H1 (cell line): ENCODE measurements around the gene CD300E. TPM values are rescaled to one million over a fixed set of nuclear protein-coding genes. Genes with fewer than 3 reads are reported as not detected.

Source experiments
- CTCF ChIA-PET: fragments of 300-600 bp; sonication (Branson Sonifier 250); formaldehyde crosslinking; loops from one replicate; lab custom pipeline; 2021; ENCODE audit not compliant: partially characterized antibody; lab: Charles Lee
- POLR2A ChIA-PET: fragments of 300-600 bp; sonication (Branson Sonifier 250); formaldehyde crosslinking; loops from one replicate; lab custom pipeline; 2021; ENCODE audit warnings: inconsistent platforms; ENCODE audit not compliant: partially characterized antibody; lab: Charles Lee
- DNase-seq, 2 experiments: peaks; one replicate each; pipeline versions ENCODE4 v3.0.0 to v3.0.0-alpha.2; 2010 to 2022; ENCODE audit warnings: low spot score in 2 of 2, low read depth in 1 of 2, mixed read lengths in 1 of 2
- FAIRE-seq: peaks from 2 replicates; lab custom pipeline; 2011; peaks lifted over from hg19 to GRCh38; lab: Jason Lieb, UNC
- H2AFZ ChIP-seq: 2 replicates; pipeline ENCODE4 v1.8.1; 2012; ENCODE audit warnings: low read length, inconsistent platforms
- H2AK5ac ChIP-seq: 2 replicates; pipeline ENCODE4 v1.6.1; 2013; ENCODE audit warnings: low read depth, low read length
- H2BK120ac ChIP-seq: replicated peaks from 2 replicates; pipeline ENCODE3; 2013; ENCODE audit warnings: low read depth, low read length, inconsistent platforms
- H2BK12ac ChIP-seq: 2 replicates; pipeline ENCODE4 v1.6.1; 2013; ENCODE audit warnings: low read depth, low read length
- H2BK15ac ChIP-seq: 2 replicates; pipeline ENCODE4 v1.6.1; 2013; ENCODE audit warnings: low read length
- H2BK20ac ChIP-seq: 2 replicates; pipeline ENCODE4 v1.6.1; 2013; ENCODE audit warnings: low read length
- H2BK5ac ChIP-seq: 2 replicates; pipeline ENCODE4 v1.6.1; 2013; ENCODE audit warnings: low read depth, low read length
- H3K14ac ChIP-seq: 2 replicates; pipeline ENCODE4 v1.6.1; 2013; ENCODE audit warnings: inconsistent platforms; ENCODE audit not compliant: insufficient read length
- H3K18ac ChIP-seq: 2 replicates; pipeline ENCODE4 v1.6.1; 2013; ENCODE audit warnings: low read length; ENCODE audit errors: extremely low read depth
- H3K23ac ChIP-seq: 2 replicates; pipeline ENCODE4 v1.6.1; 2013; ENCODE audit warnings: inconsistent platforms; ENCODE audit not compliant: insufficient read length
- H3K23me2 ChIP-seq: 2 replicates; pipeline ENCODE4 v1.6.1; 2013; ENCODE audit warnings: low read depth, low read length
- H3K27ac ChIP-seq: 2 replicates; pipeline ENCODE4 v1.6.1; 2011; ENCODE audit warnings: low read depth, low read length, inconsistent platforms
- H3K27me3 ChIP-seq, 4 experiments: replicated peaks in 1 of 4; 1 replicate in 1 of 4; 2 replicates in 3 of 4; pipeline versions ENCODE4 v1.6.1 to v1.8.1; 2011 to 2013; ENCODE audit warnings: low read length in 3 of 4, mild to moderate bottlenecking in 3 of 4, inconsistent platforms in 2 of 4, mixed read lengths in 2 of 4, moderate library complexity in 1 of 4; ENCODE audit not compliant: control insufficient read depth in 3 of 4, insufficient read depth in 3 of 4; ENCODE audit errors: extremely low read depth in 1 of 4
- H3K36me3 ChIP-seq, 4 experiments: 2 replicates each; pipeline versions ENCODE4 v1.6.1 to v1.8.1; 2011 to 2013; ENCODE audit warnings: mild to moderate bottlenecking in 4 of 4, low read length in 3 of 4, moderate library complexity in 2 of 4, control low read depth in 1 of 4, inconsistent platforms in 1 of 4; ENCODE audit not compliant: insufficient read depth in 4 of 4, control insufficient read depth in 2 of 4
- H3K4ac ChIP-seq: replicated peaks from 2 replicates; pipeline ENCODE3; 2013; ENCODE audit warnings: low read length, low read depth, mixed read lengths, inconsistent platforms; ENCODE audit not compliant: insufficient read length
- H3K4me1 ChIP-seq, 4 experiments: replicated peaks in 1 of 4; 1 replicate in 1 of 4; 2 replicates in 3 of 4; pipeline versions ENCODE4 v1.6.1 to v1.8.1; 2011 to 2013; ENCODE audit warnings: low read length in 3 of 4, inconsistent platforms in 2 of 4, mixed read lengths in 1 of 4; ENCODE audit not compliant: insufficient read depth in 4 of 4, control insufficient read depth in 3 of 4
- H3K4me2 ChIP-seq, 2 experiments: 2 replicates each; pipeline versions ENCODE4 v1.6.1 to v1.8.1; 2011 to 2013; ENCODE audit warnings: low read depth in 2 of 2, low read length in 2 of 2, control low read depth in 1 of 2, inconsistent platforms in 1 of 2, mild to moderate bottlenecking in 1 of 2; ENCODE audit not compliant: insufficient read depth in 1 of 2
- H3K4me3 ChIP-seq, 4 experiments: fragments of 200-600, 300-600 bp in 1 of 4; sonication (generic), shearing (Covaris generic), sonication (Bioruptor Twin) in 1 of 4; 2 replicates each; pipeline versions ENCODE4 v1.5.1 to v1.8.1; 2011 to 2016; ENCODE audit warnings: low read length in 4 of 4, low read depth in 3 of 4, control low read depth in 2 of 4, inconsistent platforms in 2 of 4, mild to moderate bottlenecking in 2 of 4, mixed read lengths in 1 of 4, moderate library complexity in 1 of 4; ENCODE audit not compliant: insufficient read depth in 2 of 4; ENCODE audit errors: extremely low read depth in 1 of 4
- H3K56ac ChIP-seq: replicated peaks from 2 replicates; pipeline ENCODE3; 2013; ENCODE audit warnings: low read depth, mild to moderate bottlenecking, mixed read lengths, low read length, inconsistent platforms; ENCODE audit not compliant: insufficient read length
- H3K79me1 ChIP-seq: 2 replicates; pipeline ENCODE4 v1.6.1; 2013; ENCODE audit warnings: low read depth, low read length, control low read depth
- H3K79me2 ChIP-seq, 2 experiments: 2 replicates each; pipeline versions ENCODE4 v1.6.1 to v1.8.1; 2012 to 2013; ENCODE audit warnings: low read length in 2 of 2, mild to moderate bottlenecking in 2 of 2, inconsistent platforms in 1 of 2; ENCODE audit not compliant: insufficient read depth in 2 of 2, control insufficient read depth in 1 of 2
- H3K9ac ChIP-seq, 4 experiments: replicated peaks in 1 of 4; 1 replicate in 1 of 4; 2 replicates in 3 of 4; pipeline versions ENCODE4 v1.6.1 to v1.8.1; 2011 to 2013; ENCODE audit warnings: low read depth in 3 of 4, low read length in 3 of 4, control low read depth in 2 of 4, mild to moderate bottlenecking in 2 of 4, moderate library complexity in 2 of 4, inconsistent platforms in 1 of 4; ENCODE audit errors: extremely low read depth in 1 of 4
- H3K9me3 ChIP-seq, 2 experiments: 2 replicates each; pipeline versions ENCODE4 v1.6.1 to v1.8.1; 2012 to 2013; ENCODE audit warnings: mild to moderate bottlenecking in 2 of 2, moderate library complexity in 2 of 2, control low read depth in 1 of 2, inconsistent platforms in 1 of 2, low read depth in 1 of 2, low read length in 1 of 2, mixed read lengths in 1 of 2; ENCODE audit not compliant: insufficient read depth in 2 of 2
- H4K20me1 ChIP-seq, 2 experiments: replicated peaks in 1 of 2; 2 replicates each; pipeline versions ENCODE3 to v1.8.1; 2011 to 2013; ENCODE audit warnings: inconsistent platforms in 2 of 2, low read length in 2 of 2, mild to moderate bottlenecking in 1 of 2; ENCODE audit not compliant: insufficient read depth in 2 of 2, control insufficient read depth in 1 of 2
- H4K5ac ChIP-seq: 2 replicates; pipeline ENCODE4 v1.6.1; 2013; ENCODE audit warnings: low read length, low read depth, mixed read lengths, inconsistent platforms; ENCODE audit not compliant: insufficient read length
- H4K8ac ChIP-seq: 2 replicates; pipeline ENCODE4 v1.8.0; 2013; ENCODE audit warnings: mild to moderate bottlenecking, moderate library complexity, low read length, inconsistent platforms; ENCODE audit not compliant: insufficient read depth; ENCODE audit errors: extremely low read depth
- H4K91ac ChIP-seq: replicated peaks from 2 replicates; pipeline ENCODE3; 2013; ENCODE audit warnings: low read length, mixed read lengths, inconsistent platforms; ENCODE audit not compliant: insufficient read length
- CHD2 ChIP-seq: IDR thresholded peaks from 2 replicates; pipeline ENCODE4 v1.6.1; 2012; ENCODE audit warnings: low read length, improper control_type of control experiment
- E2F6 ChIP-seq: IDR thresholded peaks from 2 replicates; pipeline ENCODE4 v1.6.1; 2012; ENCODE audit warnings: inconsistent platforms
- EGR1 ChIP-seq: IDR thresholded peaks from 2 replicates; pipeline ENCODE4 v1.6.1; 2011; ENCODE audit warnings: low read depth, low read length, borderline replicate concordance
- GABPA ChIP-seq: IDR thresholded peaks from 2 replicates; pipeline ENCODE4 v1.6.1; 2011; ENCODE audit warnings: mild to moderate bottlenecking, low read length, moderate library complexity, borderline replicate concordance; ENCODE audit not compliant: insufficient read depth
- HDAC2 ChIP-seq, 2 experiments: fragments of 300-600 bp in 1 of 2; sonication (generic) in 1 of 2; IDR thresholded peaks; 2 replicates each; pipeline ENCODE4 v1.6.1; 2011 to 2012; ENCODE audit warnings: low read depth in 2 of 2, low read length in 2 of 2, mild to moderate bottlenecking in 2 of 2, moderate library complexity in 2 of 2, borderline replicate concordance in 1 of 2, inconsistent platforms in 1 of 2
- MAFK ChIP-seq: IDR thresholded peaks from 2 replicates; pipeline ENCODE4 v1.6.1; 2012; ENCODE audit warnings: low read depth, mild to moderate bottlenecking, improper control_type of control experiment, low read length
- MAX ChIP-seq: IDR thresholded peaks from 2 replicates; pipeline ENCODE4 v1.6.1; 2012; ENCODE audit warnings: inconsistent platforms
- SAP30 ChIP-seq: fragments of 300-600 bp; sonication (generic); IDR thresholded peaks from 2 replicates; pipeline ENCODE4 v1.7.1; 2012; ENCODE audit warnings: low read length, moderate library complexity, mild to moderate bottlenecking, inconsistent platforms; ENCODE audit not compliant: insufficient read depth, insufficient replicate concordance
- SIN3A ChIP-seq, 2 experiments: IDR thresholded peaks in 1 of 2; conservative IDR thresholded peaks in 1 of 2; 2 replicates each; pipeline ENCODE4 v1.6.1; 2011 to 2012; ENCODE audit warnings: low read length in 2 of 2, improper control_type of control experiment in 1 of 2, low read depth in 1 of 2, mild to moderate bottlenecking in 1 of 2
- SP4 ChIP-seq: IDR thresholded peaks from 2 replicates; pipeline ENCODE4 v1.6.1; 2012; ENCODE audit warnings: low read length, inconsistent platforms
- WGBS, 2 experiments: shearing (Covaris generic) in 1 of 2; methylation state at CpG; one replicate each; pipeline versions ENCODE4 v1.1.6 to v1.1.7; 2013 to 2015; ENCODE audit warnings: low lambda C conversion rate in 2 of 2, mixed read lengths in 2 of 2, inconsistent platforms in 1 of 2, low coverage in 1 of 2, missing lambda C conversion rate in 1 of 2; ENCODE audit not compliant: insufficient replicate concordance in 2 of 2, insufficient coverage in 1 of 2, insufficient read length in 1 of 2; ENCODE audit errors: extremely low coverage in 1 of 2, missing lambda C conversion rate in 1 of 2; 5-methylcytosine and 5-hydroxymethylcytosine counted together
- polyA plus RNA-seq, 7 experiments: library from polyadenylated mRNA; depleted of rRNA in 3 of 7; stranded (reverse) in 5 of 7; unstranded in 2 of 7; fragments of >200 nt in 5 of 7; fragments of 200-250 nt in 2 of 7; gene quantifications; 1 replicate in 5 of 7; 2 replicates in 1 of 7; 4 replicates in 1 of 7; pipeline versions ENCODE4 v1.2.1 to v1.2.3, GENCODE V29; 2011 to 2013; ENCODE audit warnings: missing spikeins in 2 of 7, mixed read lengths in 2 of 7
- total RNA-seq: library from RNA; stranded (reverse); fragmentation: NEBNext Ultra II Directional; extraction: Animal tissue kit (Norgen Biotek cat#: 25700); gene quantifications from 2 replicates; pipeline ENCODE4 v1.2.1, GENCODE V29; 2021

CD300E gene
- total and polyA plus RNA-seq, 2 of the 8 experiments (the other 6 are each of a cell fraction or from before 2014, with no cell fraction given): not detected

GRCh38 chr17:74671031-74671771 is 47.7 kb upstream of the CD300E start:
- no peaks in the 10 kb centered on the region for H3K79me1 ChIP-seq
- peak; percentile 57 for FAIRE-seq
- TF ChIP-seq E2F6: peak; percentile 55; the same call in 1 of the 2 replicates
- TF ChIP-seq SIN3A (conservative IDR thresholded peaks at IDR 0.05 in 1 of 2, IDR thresholded peaks at IDR 0.05 in 1 of 2; ENCODE audit: low read depth in 1 of 2, low read length in 2 of 2): peak; percentile 100
- TF ChIP-seq GABPA: peak; percentile 82; the same call in 1 of the 2 replicates
- TF ChIP-seq SAP30: peak; percentile 91
- TF ChIP-seq SP4: peak; percentile 77
- no peak for TF ChIP-seq MAFK
- TF ChIP-seq HDAC2 (IDR thresholded peaks at IDR 0.05; ENCODE audit: borderline replicate concordance in 1 of 2, low read depth in 2 of 2, low read length in 2 of 2): peak; percentile 78 to 99; a peak in 3 of 4 replicates
- peak; percentile 56 for TF ChIP-seq CHD2
- peak; percentile 99 for TF ChIP-seq MAX
- no peak for TF ChIP-seq EGR1

More at GRCh38 chr17:74671031-74671771, 47.7 kb upstream of the CD300E start:
- Histone ChIP-seq H3K27ac (no peak overlapping the region), H2BK12ac (no peak overlapping the region), H3K4me2 (peak overlapping the region; percentile 28 to 65), H4K5ac (no peak overlapping the region), H3K4ac (no peak overlapping the region), H3K23ac (no peak overlapping the region), H3K23me2 (no peaks in the 10 kb centered on the region), H2BK5ac (no peak overlapping the region), H3K4me3 (peak overlapping the region in 2 of 4 experiments; percentile 11 to 32; a peak in 2 of 8 replicates), H3K79me2 (no peaks in the 10 kb centered on the region), H4K91ac (no peak overlapping the region), H3K27me3 (peaks cover 10 to 53% (median 35%) of the 10 kb centered on the region in 4 experiments), H2BK15ac (no peak overlapping the region), H3K9ac (no peak overlapping the region), H3K18ac (no peak overlapping the region), H4K20me1 (peaks cover 0 to 7% of the 10 kb centered on the region in 2 experiments), H3K14ac (no peak overlapping the region), H2BK120ac (no peak overlapping the region), H4K8ac (no peak overlapping the region; the same call in 1 of the 2 replicates), H3K9me3 (no peaks in the 10 kb centered on the region), H2BK20ac (no peak overlapping the region), H3K4me1 (no peaks in the 10 kb centered on the region; a peak in 1 of 7 replicates), H2AFZ (no peak overlapping the region), H2AK5ac (no peak overlapping the region), H3K36me3 (no peaks in the 10 kb centered on the region), H3K56ac (no peak overlapping the region)
- WGBS, 2 experiments: 11% methylated on average over 57 of the region's 57 CpGs; no CpG with 5 or more reads in 1 of the 2 experiments
- ChIA-PET POLR2A (interaction anchor here (0.6 to 1.2 kb wide), 4 partner anchors 10 to 672 kb away, joined by 3 to 4 read pairs (median 4); partner anchors contain the start of gene RAB37), CTCF (interaction anchor here (0.6 to 6.1 kb wide), 12 partner anchors 10 to 197 kb away, joined by 3 to 40 read pairs (median 6); partner anchors contain the start of genes CD300H and RAB37)
- DNase-seq: peak; percentile 81 to 97
